HG02973 (cell line): ENCODE data around the gene COL17A1.

Source experiments
- ATAC-seq: cut with Tn5 transposase; IDR thresholded peaks from one replicate; pipeline ENCODE4 v1.9.1; 2021; ENCODE audit warnings: moderate library complexity; ENCODE audit not compliant: unreplicated experiment

COL17A1 gene

DNA sequence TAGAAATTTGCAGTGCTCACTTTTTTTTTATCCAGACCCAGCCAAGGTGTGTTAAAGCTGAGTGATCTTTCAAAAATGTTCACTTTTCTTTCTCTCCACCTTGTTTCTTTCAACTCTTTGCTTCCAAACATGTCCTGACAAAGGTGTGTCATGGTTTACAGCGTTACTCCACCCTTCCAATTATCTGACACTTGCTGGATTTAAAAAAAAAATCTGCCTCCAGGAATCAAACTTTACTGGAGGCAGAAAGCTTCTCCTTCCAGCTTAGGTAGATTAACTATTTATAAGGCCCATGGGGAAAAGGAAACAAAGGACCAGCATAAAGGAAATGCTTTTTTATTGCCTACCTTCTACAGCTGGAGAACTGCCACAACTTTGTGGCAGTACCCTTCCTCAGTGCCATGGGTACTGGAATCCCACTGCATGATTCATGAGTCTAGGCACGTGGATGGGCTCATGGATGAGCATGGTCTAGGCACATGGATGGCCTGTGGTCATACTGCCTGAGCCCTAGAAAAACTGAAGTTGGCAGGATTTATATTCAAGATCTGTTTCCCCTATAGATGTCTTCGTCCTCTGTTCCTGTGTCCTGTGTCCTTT lies at the start of gene COL17A1:
COL17A1 (minus strand) TSS at position 80 of the 600 bp plus-strand sequence. CDS start 5,207 bp downstream, outside the sequence.
- no peak for ATAC-seq

DNA sequence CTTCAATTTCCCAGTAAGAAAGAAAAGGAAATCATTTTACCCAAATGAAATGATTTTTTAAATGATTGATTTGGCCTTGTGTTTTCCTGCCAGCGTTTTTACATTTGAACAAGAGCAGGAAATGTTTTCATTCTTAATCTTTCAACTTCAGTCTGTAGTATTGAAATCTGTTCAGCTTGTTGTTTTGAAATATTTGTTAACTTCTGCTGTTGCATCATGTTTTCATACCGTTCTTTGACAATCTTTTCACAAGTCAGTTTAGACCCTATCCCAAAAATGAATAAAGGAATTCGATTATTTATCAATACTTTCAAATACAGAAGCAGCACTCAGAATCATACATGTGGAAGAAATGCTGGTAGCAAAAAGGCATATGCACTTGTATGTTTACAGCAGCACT lies 44.4 kb upstream of the COL17A1 start:
- no peak for ATAC-seq

DNA sequence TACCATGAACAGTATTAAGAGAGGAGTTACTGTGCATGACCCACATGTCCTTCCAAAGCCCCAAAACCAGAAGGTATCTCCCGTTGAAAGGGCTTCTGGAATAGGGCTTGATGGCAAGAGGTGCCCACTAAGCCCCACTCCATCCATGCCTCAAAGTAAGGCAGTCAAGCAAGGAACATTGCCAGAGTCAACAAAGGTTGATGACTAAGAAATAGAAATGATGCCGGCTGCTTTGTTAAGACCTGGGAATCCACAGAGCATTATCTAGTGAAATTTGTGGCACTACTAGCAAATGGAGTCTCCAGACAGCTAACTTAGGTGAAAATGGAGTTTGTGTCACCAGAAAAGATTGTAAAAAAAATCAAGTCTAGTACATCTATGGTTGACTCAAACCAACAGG lies 42.5 kb upstream of the COL17A1 start:
- no peak for ATAC-seq

- no peak for ATAC-seq
Measured at GRCh38 chr10:104127411-104127810, 41.7 kb upstream of the COL17A1 start.

DNA sequence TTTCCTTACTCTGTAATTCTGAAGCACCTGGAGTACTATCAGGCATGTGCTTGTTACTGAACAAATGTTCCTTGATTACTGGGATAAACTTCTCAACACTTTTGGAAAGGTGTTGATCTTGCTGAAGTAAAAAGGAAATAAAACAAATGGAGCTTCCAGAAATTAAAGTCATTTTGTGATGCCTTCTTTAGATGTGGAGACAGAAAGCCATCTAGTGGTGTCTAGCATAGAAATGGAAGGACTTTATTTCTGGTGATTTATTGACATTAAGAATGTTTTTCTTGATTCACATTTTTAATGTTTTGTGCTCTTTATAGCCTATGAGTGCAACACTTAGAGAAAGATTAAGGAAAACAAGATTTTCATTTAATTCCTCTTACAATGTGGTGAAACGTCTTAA lies 37.7 kb upstream of the COL17A1 start:
- ATAC-seq, result no peak

GRCh38 chr10:104122225-104123107 lies 36.8 kb upstream of the COL17A1 start:
- peak; percentile 4 for ATAC-seq

GRCh38 chr10:104121485-104122224 lies 36.0 kb upstream of the COL17A1 start, which contains the start of gene SFR1:
SFR1 (plus strand) TSS chr10:104122171; CDS start chr10:104122184, 13 bp downstream.
- peak; percentile 85 for ATAC-seq

DNA sequence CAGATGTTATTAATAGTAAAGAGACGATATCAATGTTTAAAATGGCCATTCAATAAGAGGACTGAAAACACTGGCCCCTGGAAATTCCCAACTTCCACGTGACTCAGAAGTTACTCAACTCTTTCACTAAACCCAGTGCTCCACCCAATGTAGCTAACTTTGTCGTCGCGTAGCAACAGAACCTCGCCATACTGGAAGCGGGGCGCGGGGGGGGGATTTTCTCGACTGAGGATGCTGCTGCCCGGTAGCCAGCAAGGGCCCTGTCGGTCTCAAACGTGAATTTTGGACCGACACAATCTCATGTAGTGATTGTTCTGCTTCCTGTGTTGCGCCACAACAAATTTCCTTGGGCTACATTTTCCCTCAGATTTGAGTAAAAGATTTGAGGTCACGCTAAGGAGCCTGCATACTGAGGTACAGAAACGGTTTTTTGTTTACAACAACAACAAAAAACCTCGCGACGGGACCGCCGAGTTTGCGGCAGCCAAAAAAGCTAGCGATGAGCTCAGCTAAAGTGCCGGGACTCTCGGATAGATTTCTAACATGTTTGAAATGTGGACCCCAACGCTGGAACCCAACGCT lies 35.3 kb upstream of the COL17A1 start:
- ATAC-seq, result peak; percentile 35

GRCh38 chr10:104120512-104120902 lies 34.8 kb upstream of the COL17A1 start:
- no peak for ATAC-seq

- ATAC-seq, result no peak
Measured at GRCh38 chr10:104119996-104120395, 34.3 kb upstream of the COL17A1 start.

- ATAC-seq, result no peak
Measured at GRCh38 chr10:104117839-104118323, 32.2 kb upstream of the COL17A1 start.

- ATAC-seq, result no peak
Measured at GRCh38 chr10:104113376-104113956, 27.8 kb upstream of the COL17A1 start.

DNA sequence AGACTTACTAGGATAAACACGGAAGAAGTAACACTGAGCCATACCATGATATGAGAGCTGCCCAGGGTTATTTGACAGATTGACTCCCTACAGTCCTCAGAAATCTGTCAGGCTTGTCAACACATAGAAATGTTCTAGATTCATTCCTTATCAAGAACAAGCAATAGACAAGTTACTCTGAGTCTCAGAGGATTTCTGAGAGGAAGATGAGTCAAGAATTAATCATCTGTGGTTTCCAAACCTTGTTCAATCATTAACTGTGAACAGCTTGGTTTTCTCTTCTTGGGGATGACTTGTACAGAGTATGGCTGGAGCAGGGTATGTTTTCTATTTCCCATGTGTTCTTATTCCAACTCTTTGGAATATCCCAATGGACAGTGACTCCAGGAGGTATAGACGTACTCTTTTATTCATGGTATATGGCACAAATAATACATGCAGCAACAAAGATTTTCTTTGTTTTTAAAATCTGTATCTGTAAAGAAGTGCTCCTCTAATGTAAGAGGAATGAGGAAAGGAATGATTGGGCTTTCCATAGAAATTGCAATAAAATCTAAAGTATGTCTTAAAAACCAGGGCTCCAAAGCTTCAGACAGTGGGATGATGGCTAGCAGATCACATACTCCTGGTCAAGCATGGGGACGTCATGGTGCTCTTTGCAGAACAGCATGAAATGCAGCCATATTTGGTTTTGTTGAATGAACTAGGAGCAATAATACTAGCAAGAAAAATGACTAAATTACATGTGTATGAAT lies 24.4 kb upstream of the COL17A1 start:
- ATAC-seq, result peak; percentile 89

- no peak for ATAC-seq
Measured at GRCh38 chr10:104104926-104105325, 19.2 kb upstream of the COL17A1 start.

- no peak for ATAC-seq
Measured at GRCh38 chr10:104104418-104104817, 18.7 kb upstream of the COL17A1 start.

DNA sequence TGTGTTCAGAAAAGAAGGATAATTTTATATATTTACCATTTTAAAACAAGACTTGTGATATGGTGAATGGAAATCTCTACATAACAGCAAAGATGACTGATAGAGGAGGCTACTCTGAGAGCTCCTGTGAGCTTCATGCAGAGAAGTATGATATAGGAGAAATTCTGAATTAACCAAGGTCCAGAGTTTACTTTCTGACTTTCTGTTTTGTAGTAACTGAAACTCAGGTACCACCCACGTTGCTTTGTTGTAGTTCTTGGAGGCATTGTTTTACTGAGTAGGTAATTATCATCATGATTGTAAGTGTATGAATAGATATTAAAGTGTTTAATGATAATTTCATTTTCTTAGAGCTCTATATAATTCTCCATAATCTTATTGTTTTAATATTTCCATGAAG lies 18.3 kb upstream of the COL17A1 start:
- peak; percentile 63 for ATAC-seq

DNA sequence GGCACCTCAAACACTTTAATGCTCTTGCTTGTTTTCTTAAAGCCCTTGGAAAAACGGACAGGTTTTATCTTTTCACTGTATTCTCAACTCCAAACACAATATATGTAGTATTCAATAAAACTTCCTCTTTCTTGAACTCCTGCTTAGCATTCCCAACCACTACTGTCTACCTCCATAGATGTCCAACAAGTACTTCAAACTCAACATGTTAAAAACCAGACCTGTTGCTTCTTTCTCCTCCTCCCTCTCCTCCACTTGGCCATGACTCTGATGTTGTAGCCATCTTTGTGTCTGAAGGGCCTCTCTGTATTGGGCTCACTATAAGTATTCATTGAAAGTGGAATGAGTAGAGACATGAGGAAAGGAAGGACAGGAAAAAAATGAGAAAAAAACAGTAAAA lies 16.2 kb upstream of the COL17A1 start:
- ATAC-seq, result no peak

DNA sequence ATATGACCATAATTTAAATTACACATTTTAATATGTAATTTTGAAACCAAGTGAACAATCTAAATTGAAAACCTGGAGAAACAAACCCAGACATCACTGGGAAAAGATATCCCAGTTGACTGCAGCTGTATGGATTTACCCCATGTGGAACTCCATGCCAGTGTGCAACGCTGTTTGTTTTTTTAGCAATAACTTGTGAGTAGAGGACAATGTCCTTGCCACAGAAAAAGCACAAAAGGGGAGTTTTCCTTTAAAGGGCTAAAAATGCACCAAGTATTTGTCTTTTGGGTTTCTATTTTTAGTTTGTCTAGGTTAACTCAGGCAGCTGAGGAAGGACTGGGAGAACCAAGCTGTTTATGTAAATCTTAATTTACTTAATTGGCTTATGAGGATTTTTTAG lies 15.1 kb upstream of the COL17A1 start:
- no peak for ATAC-seq

DNA sequence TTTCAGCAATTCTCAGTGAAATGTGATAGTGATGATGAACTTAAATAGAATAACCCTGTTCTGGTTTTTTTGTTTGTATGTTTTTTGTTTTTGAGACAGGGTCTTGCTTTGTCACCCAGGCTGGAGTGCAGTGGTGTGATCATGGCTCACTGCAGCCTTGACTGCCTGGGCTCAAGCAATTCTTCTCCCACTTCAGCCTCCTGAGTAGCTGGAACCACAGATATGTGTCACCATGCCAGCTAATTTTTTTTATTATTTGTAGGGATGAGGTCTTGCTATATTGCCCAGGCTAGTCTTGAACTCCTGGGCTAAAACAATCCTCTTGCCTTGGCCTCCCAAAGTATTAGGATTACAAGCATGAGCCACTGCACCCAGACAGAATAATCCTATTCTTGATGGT lies 14.3 kb upstream of the COL17A1 start:
- ATAC-seq, result no peak

DNA sequence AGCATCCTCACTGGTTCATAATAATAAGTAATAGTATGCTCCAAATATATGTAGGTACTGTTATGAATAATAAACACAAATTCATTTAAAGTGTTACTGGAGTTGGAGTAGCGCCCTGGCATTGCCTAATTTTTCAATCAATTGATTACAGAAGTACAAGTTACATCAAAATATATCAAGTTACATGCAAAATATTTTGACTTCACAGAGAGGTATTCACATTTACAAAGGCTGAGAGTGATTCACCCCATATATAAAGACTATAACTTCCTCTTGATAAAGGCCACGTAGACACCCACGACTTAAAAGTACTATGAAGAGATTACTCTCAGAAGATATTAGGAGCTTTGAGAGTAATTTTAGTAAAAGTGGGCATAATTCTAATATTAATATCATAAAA lies 13.6 kb upstream of the COL17A1 start:
- ATAC-seq, result no peak
